Caki2 (cell line): ENCODE results near the gene KCNB1. TPM values are rescaled to one million over a fixed set of nuclear protein-coding genes. Genes with fewer than 3 reads are reported as not detected.

Experiments
- DNase-seq: peaks from one replicate; pipeline ENCODE4 v3.0.0-alpha.2; 2015; ENCODE audit warnings: low read depth
- in situ Hi-C: cut with HindIII; loops from 2 replicates; pipeline ENCODE4 v1.10.0; 2016; ENCODE audit warnings: low sequenced_read_pairs, low pct_unique_long_range_greater_than_20kb, mixed read lengths
- total RNA-seq: library from RNA; depleted of rRNA; stranded (reverse); fragments of >200 nt; shearing (Covaris generic); gene quantifications from 2 replicates; pipeline ENCODE4 v1.2.3, GENCODE V29; 2014; ENCODE audit warnings: low replicate concordance

Gene KCNB1
- total RNA-seq, 1 experiment from 2014 or later: not detected

- in situ Hi-C loops: no loop called here
- DNase-seq: no peak
Measured at GRCh38 chr20:49507741-49508434, 25.4 kb upstream of the KCNB1 start.

- DNase-seq: peak; percentile 79
Measured at GRCh38 chr20:49505518-49505917, 23.1 kb upstream of the KCNB1 start.

GRCh38 chr20:49503176-49503575 lies 20.7 kb upstream of the KCNB1 start:
- in situ Hi-C loops: no loop called here
- no peak for DNase-seq

More at GRCh38 chr20:49505518-49505917, 23.1 kb upstream of the KCNB1 start:
- in situ Hi-C loops: no loop called here

- DNase-seq: peak; percentile 31
- in situ Hi-C loops: no loop called here
Measured at GRCh38 chr20:49501917-49502316, 19.4 kb upstream of the KCNB1 start.

- DNase-seq: no peak
- in situ Hi-C loops: no loop called here
Measured at GRCh38 chr20:49497398-49497669, 14.9 kb upstream of the KCNB1 start.

- no peak for DNase-seq
- in situ Hi-C loops: no loop called here
Measured at GRCh38 chr20:49496553-49497397, 14.3 kb upstream of the KCNB1 start.

GRCh38 chr20:49496043-49496442 lies 13.6 kb upstream of the KCNB1 start:
- in situ Hi-C loops: no loop called here
- DNase-seq: no peak

- no peak for DNase-seq
- in situ Hi-C loops: no loop called here
Measured at GRCh38 chr20:49490689-49491088, 8.2 kb upstream of the KCNB1 start.

GRCh38 chr20:49489688-49490087 lies 7.2 kb upstream of the KCNB1 start:
- in situ Hi-C loops: no loop called here
- DNase-seq: no peak

GRCh38 chr20:49486064-49486463 lies 3.6 kb upstream of the KCNB1 start:
- in situ Hi-C loops: no loop called here
- DNase-seq: no peak

- DNase-seq: no peak
- in situ Hi-C loops: no loop called here
Measured at GRCh38 chr20:49485563-49485962, 3.1 kb upstream of the KCNB1 start.

GRCh38 chr20:49484180-49485140 lies 2.0 kb upstream of the KCNB1 start:
- peak; percentile 61 for DNase-seq
- in situ Hi-C loops: no loop called here

- DNase-seq: no peak
- in situ Hi-C loops: no loop called here
Measured at GRCh38 chr20:49483696-49484123, 1.2 kb upstream of the KCNB1 start.

- no peak for DNase-seq
- in situ Hi-C loops: no loop called here
Measured at GRCh38 chr20:49483018-49483695, 689 bp upstream of the KCNB1 start.

- in situ Hi-C loops: no loop called here
- no peak for DNase-seq
Measured at GRCh38 chr20:49482173-49482572, 295 bp downstream of the KCNB1 start.

- in situ Hi-C loops: no loop called here
- no peak for DNase-seq
Measured at GRCh38 chr20:49481116-49481515, 1.4 kb downstream of the KCNB1 start.

- in situ Hi-C loops: no loop called here
- DNase-seq: no peak
Measured at GRCh38 chr20:49480236-49480635, 2.2 kb downstream of the KCNB1 start.

GRCh38 chr20:49479785-49480184 lies 2.7 kb downstream of the KCNB1 start:
- DNase-seq: no peak
- in situ Hi-C loops: loop anchor here (10.0 kb wide), 1 partner anchor 55 kb away; no protein-coding TSS in a partner anchor
